Activated CD4-positive, alpha-beta T cell treated with anti-CD3 and anti-CD28 coated beads, Interleukin-10, Interleukin-2, amounts not matched to agents 100 ng/mL and 50 ng/mL, durations not matched to agents 16 hours and 8 hours (primary cell): ENCODE data around the gene PGRMC1.
"Not testable (repeated sequence)": the region's sequence is repeated elsewhere in the genome, so short reads cannot be mapped to it uniquely, and the experiment has no call there.

Experiments
- DNase-seq: peaks from one replicate; pipeline ENCODE4 v3.0.0-alpha.2; 2020

Gene PGRMC1

DNA sequence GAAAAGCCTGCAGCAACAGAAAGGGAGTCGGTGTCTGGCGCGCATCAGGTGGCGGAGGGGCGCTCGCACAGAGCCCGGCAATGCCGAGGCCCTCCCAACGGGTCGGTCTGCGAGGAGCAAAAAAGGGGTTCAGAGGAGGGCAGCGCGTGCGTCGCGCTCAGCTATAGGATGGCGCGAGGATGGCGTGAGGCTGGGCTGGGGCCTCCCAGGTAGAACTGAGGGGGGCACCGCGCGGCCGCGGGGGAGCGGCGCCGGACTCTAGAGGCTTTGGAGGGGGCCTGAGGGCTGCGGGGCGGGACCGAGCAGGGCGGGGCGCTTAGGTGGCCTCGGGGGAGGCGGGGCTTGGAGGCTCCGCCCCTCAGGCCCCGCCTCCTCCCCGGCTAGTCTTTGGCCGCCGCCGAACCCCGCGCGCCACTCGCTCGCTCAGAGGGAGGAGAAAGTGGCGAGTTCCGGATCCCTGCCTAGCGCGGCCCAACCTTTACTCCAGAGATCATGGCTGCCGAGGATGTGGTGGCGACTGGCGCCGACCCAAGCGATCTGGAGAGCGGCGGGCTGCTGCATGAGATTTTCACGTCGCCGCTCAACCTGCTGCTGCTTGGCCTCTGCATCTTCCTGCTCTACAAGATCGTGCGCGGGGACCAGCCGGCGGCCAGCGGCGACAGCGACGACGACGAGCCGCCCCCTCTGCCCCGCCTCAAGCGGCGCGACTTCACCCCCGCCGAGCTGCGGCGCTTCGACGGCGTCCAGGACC is at the start of gene PGRMC1:
PGRMC1 (plus strand) TSS at position 414 of the 751 bp plus-strand sequence; CDS start at position 493, 79 bp downstream.
- DNase-seq = peak; percentile 86

DNA sequence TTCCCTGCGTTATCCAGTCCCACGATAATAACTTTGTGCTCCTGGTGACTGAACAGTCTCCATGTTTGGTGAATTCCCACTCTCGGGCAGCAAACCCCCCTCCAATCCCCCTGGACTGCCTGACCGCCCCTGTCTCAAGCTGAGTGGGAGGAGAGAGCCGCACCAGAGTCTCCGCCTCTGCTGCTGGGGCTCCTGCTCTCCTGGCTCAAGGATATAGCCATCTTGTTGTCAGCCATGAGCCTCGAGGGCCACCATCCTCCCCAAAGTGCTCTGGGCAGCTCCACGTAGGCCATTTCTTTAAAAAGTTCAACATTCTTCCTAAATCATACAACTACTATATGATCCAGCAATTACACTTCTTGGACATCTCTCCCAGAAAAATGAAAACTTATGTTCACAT is 49.3 kb upstream of the PGRMC1 start:
- no peak for DNase-seq

GRCh38 chrX:119187298-119187697 is 48.8 kb upstream of the PGRMC1 start:
- no peak for DNase-seq

DNA sequence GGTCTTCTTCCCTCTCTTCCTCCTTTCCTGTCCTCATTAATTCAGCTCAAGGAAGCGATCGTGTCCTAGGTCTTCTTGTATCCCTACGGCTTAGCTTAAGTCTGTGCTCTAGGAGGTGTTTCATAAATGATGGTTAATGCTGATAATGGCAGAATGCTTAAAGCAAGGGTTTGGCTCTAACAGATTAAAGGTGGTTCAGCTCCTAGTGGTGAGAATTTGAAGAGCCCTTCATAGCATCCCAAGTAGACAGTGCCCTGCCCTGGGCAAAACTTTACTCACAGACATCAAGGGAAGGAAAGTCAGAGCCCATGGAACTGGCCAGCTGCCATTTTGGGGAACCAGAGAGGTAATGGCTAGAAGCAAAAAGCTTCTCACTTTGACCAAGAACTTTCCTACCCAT is 47.0 kb upstream of the PGRMC1 start:
- no peak for DNase-seq

DNA sequence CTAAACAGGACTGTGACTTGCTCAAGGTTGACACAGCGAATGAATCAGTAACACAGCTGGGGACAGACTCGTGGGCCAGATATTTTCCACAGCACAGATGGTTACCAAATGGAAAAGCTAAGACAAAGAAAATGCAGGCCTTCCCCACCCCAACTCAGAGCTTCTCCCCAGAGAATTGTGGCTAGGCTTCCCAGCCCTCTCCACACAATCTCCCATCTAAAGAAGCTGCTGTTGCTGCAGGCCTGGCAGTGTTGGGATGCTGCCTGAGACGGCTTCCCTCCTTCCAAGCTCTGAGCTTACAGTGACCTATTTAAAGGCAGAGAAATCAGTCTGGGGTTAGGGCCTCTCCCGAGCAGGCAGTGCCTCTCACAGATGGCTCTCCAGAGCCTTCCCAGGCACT is 46.5 kb upstream of the PGRMC1 start:
- DNase-seq = no peak

DNA sequence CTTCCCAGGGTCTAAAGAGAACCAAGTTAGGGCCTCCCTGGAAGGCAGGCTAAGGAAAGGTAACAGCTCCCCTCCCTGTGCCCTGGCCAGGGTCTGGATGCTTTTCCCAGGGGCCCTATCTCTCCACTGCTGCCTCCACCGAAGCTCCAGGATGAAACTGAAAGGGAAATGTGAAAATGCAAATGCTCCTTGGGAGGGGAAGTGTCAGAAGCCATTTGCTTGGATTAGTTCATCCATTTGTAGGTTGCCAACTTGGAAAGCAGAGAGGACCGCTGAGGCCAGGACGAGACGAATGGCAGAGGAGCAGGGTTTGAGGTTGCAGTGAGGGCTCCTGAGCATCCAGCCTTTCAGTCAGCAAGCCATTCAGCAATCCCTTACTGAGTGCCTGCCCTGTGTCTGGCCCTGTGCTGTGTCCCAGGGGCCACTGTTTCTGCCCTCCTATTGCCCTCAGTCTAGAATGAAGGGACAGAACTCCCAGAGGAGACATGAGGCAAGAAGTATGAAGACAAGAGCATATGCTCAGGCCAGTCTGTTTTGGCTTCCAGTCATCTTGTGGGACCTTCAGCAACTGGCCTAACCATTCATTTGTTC is 45.9 kb upstream of the PGRMC1 start:
- DNase-seq = no peak

DNA sequence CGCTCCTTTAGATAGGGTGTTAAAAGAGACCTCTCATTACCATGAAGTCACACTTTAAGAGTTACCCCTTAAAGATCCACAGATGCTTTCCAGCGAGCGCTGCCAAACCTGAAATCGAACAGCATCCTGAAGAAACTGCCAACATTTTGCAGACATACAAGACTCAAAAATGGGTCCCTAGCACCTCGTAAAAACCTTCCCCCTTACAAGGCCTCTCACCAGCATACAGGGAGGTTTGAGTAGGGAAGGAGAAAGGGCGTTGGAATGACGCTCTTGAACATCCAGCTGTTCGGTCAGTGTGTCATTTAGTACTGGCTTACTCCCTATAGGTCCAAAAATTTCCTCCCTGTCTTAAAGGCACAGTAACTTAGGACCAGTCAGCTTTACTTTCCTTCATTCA is 45.3 kb upstream of the PGRMC1 start:
- DNase-seq = no peak

DNA sequence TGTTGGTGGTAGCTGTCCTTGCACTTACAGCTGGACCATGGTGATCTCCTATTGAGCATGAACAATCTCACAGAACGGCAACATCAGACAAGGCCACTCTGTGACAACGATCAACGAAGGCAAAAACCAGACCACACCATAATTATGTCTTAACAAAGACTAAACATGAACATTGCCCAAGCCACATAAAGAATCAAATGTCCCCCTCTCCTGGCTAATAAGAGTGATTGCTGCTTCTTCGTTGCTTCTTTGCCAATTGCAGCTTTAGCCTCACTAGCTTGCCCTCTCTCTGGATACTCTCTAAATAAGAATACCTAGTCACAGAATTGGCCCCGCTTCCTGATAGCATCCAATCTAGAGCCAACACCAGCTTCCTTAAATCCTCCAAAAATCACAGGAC is 41.5 kb upstream of the PGRMC1 start:
- no peak for DNase-seq

DNA sequence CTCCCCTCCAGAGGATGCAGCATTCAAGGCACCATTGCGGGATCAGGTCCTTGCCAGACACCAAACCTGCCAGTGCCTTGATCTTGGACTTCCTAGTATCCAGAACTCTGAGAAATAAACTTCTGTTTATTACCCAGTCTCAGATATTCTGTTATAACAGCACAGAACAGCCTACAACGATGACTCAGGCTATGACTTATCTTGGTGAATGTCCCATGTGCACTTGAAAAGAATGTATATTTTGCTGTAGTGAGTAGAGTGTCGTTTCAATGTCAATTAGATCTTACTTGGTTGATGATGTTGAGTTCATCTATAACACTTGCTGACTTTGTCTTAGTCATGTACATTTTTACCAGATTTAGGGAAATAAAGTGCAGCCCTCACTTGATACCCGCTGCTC is 34.5 kb upstream of the PGRMC1 start:
- DNase-seq = no peak

GRCh38 chrX:119206203-119206602 is 29.9 kb upstream of the PGRMC1 start:
- no peak for DNase-seq

- DNase-seq = not testable (repeated sequence)
These were observed 28.6 kb upstream of the PGRMC1 start for GRCh38 chrX:119207483-119207882.

- DNase-seq = no peak
These were observed 27.6 kb upstream of the PGRMC1 start for GRCh38 chrX:119208401-119209057.

- DNase-seq = not testable (repeated sequence)
These were observed 25.0 kb upstream of the PGRMC1 start for GRCh38 chrX:119210931-119211648.

GRCh38 chrX:119211649-119212014 is 24.5 kb upstream of the PGRMC1 start:
- no peak for DNase-seq

DNA sequence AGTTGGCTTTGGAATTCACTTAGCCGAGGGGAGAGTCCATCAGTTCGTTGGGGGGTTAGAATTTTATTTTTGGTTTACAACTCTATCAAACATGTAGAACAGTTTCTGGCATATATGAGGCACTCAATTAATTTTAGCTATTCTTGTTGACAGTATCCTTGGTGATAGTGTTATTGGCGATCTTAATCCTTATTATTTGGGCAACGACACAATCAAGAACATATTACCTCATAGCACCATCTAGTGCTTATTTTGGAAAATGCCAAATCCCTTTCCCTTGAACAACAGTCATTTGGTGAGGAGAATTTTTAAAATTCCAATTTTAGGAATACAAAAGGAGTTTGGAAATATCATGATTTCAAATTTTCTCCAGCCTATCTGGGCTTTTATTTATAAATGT is 17.9 kb upstream of the PGRMC1 start:
- no peak for DNase-seq

DNA sequence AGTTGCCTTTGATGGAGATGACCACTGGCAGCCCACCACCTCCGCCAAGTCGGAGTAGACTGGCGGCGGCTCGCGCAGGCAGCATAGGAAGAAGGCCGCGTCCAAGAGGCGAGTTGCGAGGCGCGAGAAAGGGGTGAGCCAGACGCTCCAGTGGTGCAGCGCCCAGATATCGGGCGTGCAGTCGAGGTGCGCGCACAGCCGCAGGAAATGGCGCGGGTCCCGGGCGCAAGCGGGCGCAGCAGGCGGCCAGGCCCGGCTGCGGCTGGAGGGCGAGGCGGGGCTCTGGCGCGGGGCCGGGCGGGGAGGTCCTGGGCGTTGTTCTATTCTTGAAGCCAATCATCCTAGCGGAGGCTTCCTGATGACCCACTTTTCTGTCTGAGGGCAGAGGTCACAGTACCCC is 13.2 kb upstream of the PGRMC1 start:
- DNase-seq = no peak

GRCh38 chrX:119223783-119224182 is 12.3 kb upstream of the PGRMC1 start:
- no peak for DNase-seq

- DNase-seq = no peak
These were observed 9.6 kb upstream of the PGRMC1 start for GRCh38 chrX:119226446-119226845.

DNA sequence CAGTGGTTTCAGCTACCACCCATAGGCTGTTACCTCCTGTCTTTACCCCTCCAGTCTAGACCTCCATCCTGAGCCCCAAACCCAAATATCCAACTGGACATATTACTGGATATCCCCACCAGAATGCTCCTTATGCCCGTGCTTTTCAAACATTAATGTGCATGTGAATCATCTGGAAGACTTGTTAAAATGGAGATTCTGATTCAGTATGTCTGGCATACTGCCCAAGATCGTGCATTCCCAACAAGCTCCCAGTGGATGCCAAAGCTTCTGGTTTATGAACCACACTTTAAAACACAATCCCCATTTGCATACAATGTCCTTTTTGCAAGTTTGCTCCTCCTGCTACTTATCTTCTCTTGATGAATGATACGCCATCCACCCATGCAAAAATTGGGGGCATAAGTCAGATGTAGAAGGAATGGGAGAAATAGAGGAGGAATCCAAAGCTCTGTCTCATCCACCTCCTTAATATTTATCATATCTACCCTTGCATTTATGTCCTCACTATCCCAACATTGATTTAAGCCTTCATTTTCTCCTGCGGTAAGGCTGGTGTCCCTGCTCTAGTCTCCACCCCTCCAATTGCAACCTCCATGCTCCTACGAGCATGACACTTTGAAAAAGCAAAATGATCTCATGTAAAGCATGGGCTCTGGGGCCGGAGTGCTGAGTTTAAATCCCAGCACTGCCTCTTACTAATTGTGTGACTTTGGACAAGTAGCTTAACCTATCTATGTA is 7.4 kb upstream of the PGRMC1 start:
- DNase-seq = no peak

- no peak for DNase-seq
These were observed 6.9 kb upstream of the PGRMC1 start for GRCh38 chrX:119229253-119229615.

DNA sequence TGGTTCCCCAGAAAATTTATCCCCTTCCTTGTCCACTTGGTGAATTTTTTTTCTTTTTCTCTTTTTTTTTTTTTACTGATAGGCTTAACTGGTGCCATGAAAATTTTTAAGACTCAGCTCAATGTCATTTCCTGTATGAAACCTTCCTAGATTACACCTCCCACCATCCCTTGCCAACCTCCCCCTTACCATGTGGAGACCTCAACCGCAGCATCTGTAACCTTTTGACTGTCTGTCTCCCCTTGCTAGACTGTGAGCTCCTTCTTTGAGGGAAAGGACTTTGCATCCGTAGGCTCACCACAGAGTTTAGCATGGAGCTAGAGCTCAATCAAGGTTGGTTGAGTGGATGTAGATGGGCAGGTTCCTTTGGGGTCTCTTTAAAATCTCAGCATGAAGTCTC is 5.2 kb upstream of the PGRMC1 start:
- peak; percentile 25 for DNase-seq

DNA sequence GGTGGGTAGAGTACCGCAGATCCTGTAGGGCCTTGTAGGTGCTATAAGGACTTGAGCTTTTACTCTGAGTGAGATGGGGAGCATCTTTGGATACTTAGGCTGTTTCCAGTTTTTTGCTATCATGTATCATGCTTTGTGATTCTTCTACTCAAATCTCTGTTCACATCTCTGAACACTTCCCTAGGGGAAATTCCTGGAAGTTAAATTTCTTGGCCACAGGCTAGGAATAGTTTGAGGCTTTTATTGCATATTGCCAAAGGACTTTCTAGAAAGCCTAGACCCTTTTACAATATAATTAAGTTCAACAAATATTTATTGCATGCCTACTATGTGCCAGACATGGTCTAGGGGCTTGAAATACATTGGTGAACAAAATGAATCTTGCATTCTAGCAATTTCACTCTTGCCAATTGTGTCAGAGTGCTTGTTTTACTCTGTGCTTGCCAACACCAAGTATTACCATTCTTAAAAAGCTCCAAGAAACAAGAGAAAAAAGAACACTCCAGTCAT is 4.1 kb upstream of the PGRMC1 start:
- DNase-seq = no peak

GRCh38 chrX:119235051-119235511 is 1.0 kb upstream of the PGRMC1 start:
- DNase-seq = no peak
